GM18498 (cell line): ENCODE measurements around the gene CCDC82.
"Not testable (repeated sequence)": the region's sequence is repeated elsewhere in the genome, so short reads cannot be mapped to it uniquely, and the experiment has no call there.

ENCODE experiments used
- ATAC-seq: cut with Tn5 transposase; IDR thresholded peaks from one replicate; pipeline ENCODE4 v1.9.1; 2021; ENCODE audit warnings: mild to moderate bottlenecking, moderate library complexity; ENCODE audit not compliant: unreplicated experiment

CCDC82 gene

DNA sequence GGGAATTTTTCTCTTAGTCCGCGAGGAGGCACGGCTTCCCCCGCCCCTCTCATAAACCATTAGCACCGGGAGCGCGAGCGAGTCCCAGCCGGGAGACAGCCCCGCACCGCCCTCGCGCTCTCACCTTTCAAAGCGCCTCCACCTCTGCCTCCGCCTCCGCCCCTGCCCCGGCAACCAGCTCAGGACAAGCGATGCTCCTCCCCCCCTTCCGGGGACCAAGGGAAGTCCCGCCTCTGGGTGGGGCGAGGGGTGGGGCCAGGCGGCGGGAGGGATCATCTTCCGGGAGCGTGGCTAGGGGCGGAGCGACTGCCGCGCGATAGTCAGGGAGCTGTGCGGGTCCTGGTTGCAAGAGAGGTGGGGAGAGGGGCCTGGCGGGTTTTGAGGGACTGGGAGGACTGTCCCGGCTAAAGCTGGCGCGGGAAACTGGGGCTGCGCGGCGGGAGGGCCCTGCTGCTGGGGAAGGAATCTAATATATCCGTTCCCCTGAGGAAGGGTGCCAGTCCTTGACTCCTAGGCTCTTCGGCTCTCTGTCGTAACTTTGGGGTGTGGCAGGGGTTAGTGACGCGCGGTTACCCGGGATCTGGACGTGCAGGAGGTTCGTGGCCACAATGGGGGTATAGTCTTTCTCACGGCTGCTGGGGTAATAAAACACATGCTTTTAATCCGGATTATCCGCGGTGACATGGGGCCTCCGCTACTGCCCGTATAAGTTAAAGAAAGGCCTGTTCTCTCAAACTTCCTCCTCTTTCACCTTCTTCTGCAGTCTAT, at the start of gene CCDC82, which contains the start of gene JRKL:
Gene CCDC82 (minus strand): TSS at position 193 of the 768 bp plus-strand sequence. CDS start 5,165 bp downstream, outside the sequence.
Gene JRKL (plus strand): TSS at position 294 of the 768 bp plus-strand sequence. CDS start 637 bp downstream, outside the sequence.
- peak; percentile 97 for ATAC-seq

DNA sequence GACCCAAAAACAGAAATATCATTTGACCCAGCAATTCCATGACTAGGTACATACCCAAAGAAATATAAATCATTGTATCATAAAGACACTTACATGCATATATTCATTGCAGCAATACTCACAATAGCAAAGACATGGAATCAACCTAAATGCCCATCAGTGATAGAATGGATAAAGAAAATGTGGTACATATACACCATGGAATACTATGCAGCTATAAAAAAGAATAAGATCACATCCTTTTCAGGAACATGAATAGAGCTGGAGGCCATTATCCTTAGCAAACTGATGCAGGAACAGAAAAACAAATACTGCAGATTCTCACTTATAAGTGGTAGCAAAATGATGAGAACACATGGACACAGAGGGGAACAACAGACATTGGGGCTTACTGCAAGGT, 42.9 kb upstream of the CCDC82 start:
- ATAC-seq: not testable (repeated sequence)

- ATAC-seq: no peak
These were observed 41.0 kb upstream of the CCDC82 start for GRCh38 chr11:96430668-96431067.

DNA sequence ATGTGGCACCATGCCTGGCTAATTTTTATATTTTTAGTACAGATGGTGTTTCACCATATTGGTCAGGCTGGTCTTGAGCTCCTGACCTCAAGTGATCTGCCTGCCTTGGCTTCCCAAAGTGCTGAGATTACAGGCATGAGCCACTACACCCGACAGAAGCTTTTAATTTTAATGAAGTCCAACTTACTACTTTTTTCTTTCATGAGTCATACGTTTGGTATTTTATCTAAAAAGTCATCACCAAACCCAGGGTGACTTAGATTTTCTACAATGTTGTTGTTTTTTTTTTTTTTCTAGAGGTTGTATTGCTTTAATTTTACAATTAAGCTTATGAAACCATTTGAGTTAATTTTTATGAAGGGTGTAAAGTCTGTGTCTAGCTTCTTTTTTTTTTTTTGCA, 35.0 kb upstream of the CCDC82 start:
- ATAC-seq: no peak

DNA sequence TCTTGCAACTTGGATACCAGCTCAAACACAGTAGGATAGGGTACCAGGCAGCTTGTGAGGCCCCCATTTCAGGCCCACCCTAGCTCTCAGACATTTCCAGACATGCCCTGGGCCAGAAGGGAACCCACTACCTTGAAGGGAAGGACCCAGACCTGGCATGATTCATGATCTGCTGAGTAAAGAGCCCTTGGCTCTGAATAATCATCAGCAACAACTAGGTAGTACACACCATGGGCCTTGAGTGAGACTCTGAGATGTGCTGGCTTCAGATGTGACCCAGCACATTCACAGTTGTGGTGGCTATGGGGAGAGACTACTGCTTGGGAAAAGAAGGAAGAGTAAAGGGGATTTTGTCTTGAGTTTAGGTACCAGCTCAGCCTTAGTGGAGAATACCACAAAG, 23.7 kb upstream of the CCDC82 start:
- peak; percentile 24 for ATAC-seq

GRCh38 chr11:96412761-96413381, 23.2 kb upstream of the CCDC82 start:
- ATAC-seq: peak; percentile 74

DNA sequence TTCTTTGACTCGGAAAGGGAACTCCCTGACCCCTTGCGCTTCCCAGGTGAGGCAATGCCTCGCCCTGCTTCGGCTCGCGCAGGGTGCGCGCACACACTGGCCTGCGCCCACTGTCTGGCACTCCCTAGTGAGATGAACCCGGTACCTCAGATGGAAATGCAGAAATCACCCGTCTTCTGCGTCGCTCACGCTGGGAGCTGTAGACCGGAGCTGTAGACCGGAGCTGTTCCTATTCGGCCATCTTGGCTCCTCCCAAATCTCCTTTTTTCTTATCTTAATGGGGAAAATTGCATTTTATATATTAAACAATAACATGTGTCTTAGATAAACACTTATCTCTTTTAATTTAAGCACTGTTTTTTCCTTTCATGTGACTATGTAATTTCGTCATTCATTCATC, 21.7 kb upstream of the CCDC82 start:
- ATAC-seq: not testable (repeated sequence)

- no peak for ATAC-seq
These were observed 11.0 kb upstream of the CCDC82 start for GRCh38 chr11:96400697-96401096.

GRCh38 chr11:96397863-96398262, 8.2 kb upstream of the CCDC82 start:
- no peak for ATAC-seq

GRCh38 chr11:96396637-96397036, 6.9 kb upstream of the CCDC82 start:
- ATAC-seq: no peak

DNA sequence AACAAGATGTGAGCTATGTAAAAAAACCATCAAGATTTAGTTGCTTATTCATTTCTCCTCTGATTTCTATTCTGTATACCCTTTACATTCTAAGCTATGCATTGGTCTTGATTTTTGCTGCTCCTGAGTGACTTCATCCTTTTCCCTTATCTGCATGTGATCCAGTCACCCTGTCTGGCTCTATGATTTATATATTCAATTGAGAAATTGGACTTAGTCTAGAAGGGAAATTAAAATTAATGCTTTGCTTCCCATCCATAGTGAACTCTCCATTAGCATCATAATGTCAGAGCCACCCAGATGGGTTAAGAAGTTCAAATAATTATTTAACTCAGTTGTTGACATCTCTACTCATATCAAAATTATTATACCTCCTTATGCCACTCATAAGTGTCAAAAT, 5.1 kb upstream of the CCDC82 start:
- ATAC-seq: no peak

DNA sequence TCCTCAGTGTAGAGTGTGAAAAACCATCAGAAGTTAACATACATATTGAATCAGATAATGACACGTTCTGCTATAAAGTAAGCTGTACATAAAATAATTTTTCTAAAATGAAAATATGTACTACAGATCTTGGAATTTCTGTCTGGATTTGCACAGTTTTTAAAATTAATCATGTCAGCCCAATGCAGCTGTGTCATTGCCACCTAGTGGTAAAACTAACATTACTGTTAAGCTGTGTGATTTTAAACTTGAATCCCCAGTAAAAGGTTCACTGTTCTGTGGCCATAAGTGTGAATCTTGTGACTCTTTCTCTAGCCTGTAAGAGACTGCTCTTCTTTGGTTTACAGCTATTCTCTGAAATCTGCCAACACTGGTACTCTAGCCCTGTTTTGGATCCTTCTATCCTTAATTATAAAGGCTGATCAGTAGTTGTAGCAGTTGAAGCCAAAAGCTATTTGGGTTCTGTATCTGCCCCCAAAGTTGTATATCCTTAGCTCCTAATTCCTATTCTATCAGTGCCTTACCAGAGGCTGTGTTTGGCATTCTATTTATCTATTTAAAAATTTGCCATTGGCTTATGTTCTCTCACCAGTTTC, 4.1 kb upstream of the CCDC82 start:
- ATAC-seq: no peak

- ATAC-seq: no peak
These were observed 2.1 kb upstream of the CCDC82 start for GRCh38 chr11:96391698-96392307.

- ATAC-seq: no peak
These were observed 728 bp upstream of the CCDC82 start for GRCh38 chr11:96390488-96390792.

DNA sequence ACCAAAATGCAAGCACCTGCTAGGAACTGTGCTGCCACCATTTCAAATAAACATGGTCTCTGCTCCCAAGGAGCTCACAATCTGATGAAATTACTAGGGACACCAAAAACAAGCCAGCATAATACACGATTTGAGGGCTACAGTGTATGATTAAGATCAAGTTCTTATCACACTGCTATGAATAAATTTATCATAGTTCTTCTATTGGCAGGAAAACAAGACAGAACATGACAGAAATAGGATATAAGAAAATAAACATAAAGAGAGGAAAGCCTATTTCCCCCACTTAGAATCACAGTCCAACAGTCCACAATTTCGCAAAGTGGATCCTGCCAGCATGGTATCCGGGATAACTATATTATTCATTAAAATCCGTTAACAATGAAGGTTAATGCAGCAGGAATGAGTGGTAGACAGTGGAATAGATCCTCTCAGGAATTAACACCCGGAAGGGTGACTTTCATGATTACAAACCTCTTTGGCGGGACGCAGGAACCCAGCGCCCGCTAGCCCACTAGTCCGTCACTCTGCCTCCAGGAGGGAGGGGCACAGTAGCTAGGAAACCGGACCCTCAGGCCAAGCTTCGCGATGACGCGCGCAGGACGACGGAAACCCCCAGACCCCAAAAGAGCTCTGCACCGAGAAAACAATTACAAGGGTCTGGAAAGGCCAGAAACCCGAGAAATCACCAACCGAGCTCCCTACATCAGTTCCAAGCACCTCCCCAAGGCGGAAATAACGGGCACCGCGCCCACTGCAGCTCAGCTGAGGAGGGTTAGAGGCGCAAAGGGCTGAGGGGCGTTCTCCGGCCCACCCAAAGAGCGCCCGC, 607 bp downstream of the CCDC82 start:
- peak; percentile 59 for ATAC-seq

GRCh38 chr11:96385187-96385586, 4.5 kb downstream of the CCDC82 start:
- no peak for ATAC-seq

DNA sequence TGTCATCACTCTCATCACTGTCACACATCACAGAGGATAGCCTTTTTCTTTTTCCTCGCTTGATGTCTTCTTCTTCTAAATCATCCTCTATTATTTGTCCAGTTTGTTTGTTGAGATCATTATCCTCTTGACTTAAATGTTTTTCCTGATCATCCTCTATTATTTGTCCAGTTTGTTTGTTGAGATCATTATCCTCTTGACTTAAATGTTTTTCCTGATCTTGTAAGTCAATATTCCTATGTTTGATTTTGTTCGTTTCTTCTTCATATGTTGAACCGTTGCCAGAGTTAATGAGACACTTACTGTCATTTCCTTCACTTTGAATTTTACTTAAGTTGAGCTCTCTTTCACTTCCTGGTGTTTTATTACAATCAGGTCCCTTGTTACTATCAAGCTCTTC, 5.6 kb downstream of the CCDC82 start:
- no peak for ATAC-seq

DNA sequence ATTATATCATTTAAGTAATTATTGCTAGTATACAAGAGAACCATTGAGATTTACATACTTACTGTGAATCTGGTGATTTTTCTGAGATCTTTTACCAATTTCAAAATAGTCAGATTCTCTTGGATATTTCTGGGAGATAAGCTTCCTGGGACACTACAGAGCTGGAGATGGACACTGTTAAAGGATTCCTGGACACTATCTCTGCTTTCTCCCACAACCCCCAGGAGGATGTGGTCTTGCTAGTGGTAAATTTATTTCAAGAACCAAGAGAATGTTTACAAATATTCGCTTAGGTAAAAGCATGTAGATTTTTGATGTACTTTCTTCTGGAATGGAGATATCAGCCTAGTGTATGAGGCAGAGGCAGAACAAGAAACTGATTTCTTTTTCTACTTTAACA, 12.9 kb downstream of the CCDC82 start:
- no peak for ATAC-seq

DNA sequence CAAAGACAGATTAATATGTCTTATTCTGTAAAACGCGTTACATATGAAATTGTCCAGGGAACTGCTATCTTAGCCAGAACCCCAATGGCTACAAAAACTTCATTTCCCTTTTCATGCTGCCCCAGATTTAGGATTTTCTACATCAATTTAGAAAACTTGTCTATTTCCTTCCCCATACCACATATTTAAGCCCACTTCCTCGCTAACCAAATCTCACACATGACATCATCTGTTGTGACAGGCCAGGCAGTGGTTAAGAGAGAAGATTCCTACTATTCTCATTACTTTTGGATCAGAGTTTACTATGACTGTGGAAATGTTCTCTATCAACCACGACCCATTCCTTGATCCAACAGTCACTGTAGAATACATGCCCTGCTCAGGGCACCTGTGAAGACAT, 15.9 kb downstream of the CCDC82 start:
- ATAC-seq: no peak

GRCh38 chr11:96367342-96367741, 22.4 kb downstream of the CCDC82 start:
- ATAC-seq: no peak

DNA sequence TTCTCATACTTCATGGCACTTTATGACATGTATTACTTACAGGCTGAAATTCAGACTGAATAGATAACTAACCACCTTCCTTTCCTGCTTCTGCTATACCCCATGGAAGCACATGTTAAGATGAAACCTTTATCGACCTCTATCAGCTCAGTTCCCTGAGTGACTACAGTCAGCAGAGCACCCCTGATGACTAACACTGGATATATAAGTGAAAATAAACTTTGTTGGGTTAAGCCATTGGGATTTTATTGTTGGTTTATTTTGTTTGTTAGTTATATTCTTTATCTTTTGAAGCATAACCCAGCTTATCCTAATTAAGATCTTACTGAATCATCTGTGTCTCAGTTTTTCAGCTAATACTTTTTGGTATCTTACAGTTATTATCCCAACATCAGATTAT, 23.7 kb downstream of the CCDC82 start:
- ATAC-seq: no peak
